ENCODE data around the gene BPIFA2. TPM values are rescaled to one million over a fixed set of nuclear protein-coding genes. Genes with fewer than 3 reads are reported as not detected.

BPIFA2 gene
- not detected for total RNA-seq

GRCh38 chr20:33167859-33168258 is at the start of gene BPIFA2:
BPIFA2 (plus strand) TSS chr20:33168159; CDS start chr20:33169146, 987 bp downstream.

GRCh38 chr20:33217052-33217451 is 49.1 kb downstream of the BPIFA2 start, which contains the start of gene BPIFA3:
BPIFA3 (plus strand) TSS chr20:33217352; CDS start chr20:33217537, 185 bp downstream.

Other genes starting within 250 kb of the BPIFA2 start
- not detected for gene SUN5, start 163.7 kb upstream of the BPIFA2 start, total RNA-seq
- not detected for gene BPIFB2, start 160.5 kb upstream of the BPIFA2 start, total RNA-seq
- gene BPIFB6, start 136.5 kb upstream of the BPIFA2 start, total RNA-seq: not detected
- not detected for gene BPIFB3, start 114.3 kb upstream of the BPIFA2 start, total RNA-seq
- not detected for gene BPIFB4, start 88.5 kb upstream of the BPIFA2 start, total RNA-seq
- gene BPIFA3, start 49.2 kb downstream of the BPIFA2 start, total RNA-seq: not detected
- gene BPIFA1, start 67.8 kb downstream of the BPIFA2 start, total RNA-seq: not detected
- not detected for gene BPIFB1, start 115.1 kb downstream of the BPIFA2 start, total RNA-seq
- 39.8 TPM for gene CDK5RAP1, start 233.4 kb downstream of the BPIFA2 start, total RNA-seq